A549 treated with AZD9567 at 1 μM for 4 hours (cell line): ENCODE measurements around the gene PODN. TPM values are rescaled to one million over a fixed set of nuclear protein-coding genes. Genes with fewer than 3 reads are reported as not detected.

Experiments
- total RNA-seq: library from RNA; stranded (reverse); fragments of 200-300 nt; extraction: Qiagen RNA extraction; gene quantifications from 5 replicates; pipeline ENCODE4 v1.2.3, GENCODE V29; 2022; ENCODE audit not compliant: insufficient read depth

PODN gene, protein sequence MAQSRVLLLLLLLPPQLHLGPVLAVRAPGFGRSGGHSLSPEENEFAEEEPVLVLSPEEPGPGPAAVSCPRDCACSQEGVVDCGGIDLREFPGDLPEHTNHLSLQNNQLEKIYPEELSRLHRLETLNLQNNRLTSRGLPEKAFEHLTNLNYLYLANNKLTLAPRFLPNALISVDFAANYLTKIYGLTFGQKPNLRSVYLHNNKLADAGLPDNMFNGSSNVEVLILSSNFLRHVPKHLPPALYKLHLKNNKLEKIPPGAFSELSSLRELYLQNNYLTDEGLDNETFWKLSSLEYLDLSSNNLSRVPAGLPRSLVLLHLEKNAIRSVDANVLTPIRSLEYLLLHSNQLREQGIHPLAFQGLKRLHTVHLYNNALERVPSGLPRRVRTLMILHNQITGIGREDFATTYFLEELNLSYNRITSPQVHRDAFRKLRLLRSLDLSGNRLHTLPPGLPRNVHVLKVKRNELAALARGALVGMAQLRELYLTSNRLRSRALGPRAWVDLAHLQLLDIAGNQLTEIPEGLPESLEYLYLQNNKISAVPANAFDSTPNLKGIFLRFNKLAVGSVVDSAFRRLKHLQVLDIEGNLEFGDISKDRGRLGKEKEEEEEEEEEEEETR
- total RNA-seq: 0.05 TPM in 1 of 5 replicates, not detected in the others

DNA sequence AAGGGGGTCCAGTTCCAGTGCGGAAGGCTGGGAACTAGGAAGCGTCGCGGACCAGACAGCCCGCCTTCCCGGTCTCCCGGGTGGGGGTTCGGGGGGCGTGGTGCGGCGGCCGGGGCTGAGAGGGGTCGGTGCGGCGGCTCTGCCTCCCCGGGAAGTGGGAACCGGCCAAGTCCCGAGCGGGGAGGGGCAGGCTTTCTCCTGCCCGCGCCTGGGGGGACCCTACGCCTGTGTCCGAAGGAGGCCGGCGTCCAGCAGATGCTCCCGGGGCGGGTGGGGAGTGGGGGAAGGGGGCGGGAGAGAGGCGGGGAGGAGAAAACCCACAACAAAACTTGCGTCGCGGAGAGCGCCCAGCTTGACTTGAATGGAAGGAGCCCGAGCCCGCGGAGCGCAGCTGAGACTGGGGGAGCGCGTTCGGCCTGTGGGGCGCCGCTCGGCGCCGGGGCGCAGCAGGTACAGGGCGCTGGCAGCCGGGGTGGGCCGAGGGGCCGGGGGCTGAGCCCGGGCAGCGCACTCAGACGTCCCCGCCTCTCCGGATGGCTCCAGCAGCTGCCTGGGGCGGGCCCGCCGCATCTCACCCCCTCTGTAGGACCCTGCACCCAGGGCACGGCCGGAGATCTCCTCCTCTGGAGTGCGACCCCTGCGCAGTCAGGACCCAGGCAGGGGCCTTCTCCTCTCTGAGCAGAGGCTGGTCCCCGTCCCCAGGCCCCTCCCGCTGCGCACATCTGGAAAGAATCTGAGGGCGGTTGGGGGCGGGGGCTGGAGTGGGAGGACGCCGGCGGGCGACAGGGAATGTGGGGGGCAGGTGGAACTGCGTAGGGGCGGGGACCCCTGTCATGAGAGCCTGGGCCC, at the start of gene PODN:
PODN (plus strand) TSS at position 355 of the 849 bp plus-strand sequence. CDS start 7,643 bp downstream, outside the sequence.

Other genes starting within 250 kb of the PODN start
- 1.6 to 2.7 TPM (median 2.5 TPM) in 5 replicates for gene ZYG11A, start 219.5 kb upstream of the PODN start, total RNA-seq
- gene ECHDC2, start 140.5 kb upstream of the PODN start, total RNA-seq: 10.4 to 14.0 TPM (median 10.7 TPM) in 5 replicates
- gene SCP2, start 134.9 kb upstream of the PODN start, total RNA-seq: 45.5 to 98.0 TPM (median 47.0 TPM) in 5 replicates
- gene SLC1A7, start 80.4 kb downstream of the PODN start, total RNA-seq: not detected in 5 replicates
- gene CPT2, start 134.6 kb downstream of the PODN start, total RNA-seq: 10.0 to 14.1 TPM (median 10.3 TPM) in 5 replicates
- 33.2 to 34.6 TPM (median 34.2 TPM) in 5 replicates for gene CZIB, start 158.4 kb downstream of the PODN start, total RNA-seq
- 60.8 to 71.6 TPM (median 65.2 TPM) in 5 replicates for gene MAGOH, start 176.3 kb downstream of the PODN start, total RNA-seq